OCI-LY3 (cell line): ENCODE results near the gene DNPH1.
A peak's percentile ranks its signal among the peaks of the same experiment; 100 is the strongest.

Source experiments
- H2AFZ ChIP-seq: fragments of 200-600, 300-600 bp; shearing (Covaris generic); 2 replicates; pipeline ENCODE4 v1.6.0; 2014; ENCODE audit warnings: antibody characterized with exemption, low read depth, low read length
- H3K27ac ChIP-seq: fragments of 200-600, 300-600 bp; sonication (generic); 2 replicates; pipeline ENCODE4 v1.5.1; 2014; ENCODE audit warnings: mild to moderate bottlenecking, low read length, moderate library complexity, mixed read lengths
- H3K27me3 ChIP-seq: fragments of 200-600, 300-600 bp; sonication (generic); 2 replicates; pipeline ENCODE4 v1.6.1; 2014; ENCODE audit warnings: low read depth, low read length, mixed read lengths
- H3K36me3 ChIP-seq: fragments of 200-600, 300-600 bp; sonication (generic); replicated peaks from 2 replicates; pipeline ENCODE3; 2014; ENCODE audit warnings: low read depth, low read length, mixed read lengths
- H3K4me1 ChIP-seq: fragments of 300-600, 200-600 bp; sonication (generic); 2 replicates; pipeline ENCODE4 v1.6.1; 2014; ENCODE audit warnings: low read length, mixed read lengths
- H3K4me2 ChIP-seq: fragments of 200-600, 300-600 bp; sonication (generic); 2 replicates; pipeline ENCODE4 v1.6.1; 2014; ENCODE audit warnings: low read length, mixed read lengths
- H3K4me3 ChIP-seq: fragments of 300-600, 200-600 bp; sonication (generic); 2 replicates; pipeline ENCODE4 v1.5.1; 2014; ENCODE audit warnings: antibody characterized with exemption, mild to moderate bottlenecking, low read length, moderate library complexity
- H3K79me2 ChIP-seq: fragments of 300-600, 200-600 bp; shearing (Covaris generic); 2 replicates; pipeline ENCODE4 v1.6.1; 2014; ENCODE audit warnings: mild to moderate bottlenecking, low read length, mixed read lengths
- H3K9ac ChIP-seq: fragments of 300-600, 200-600 bp; shearing (Covaris generic); 2 replicates; pipeline ENCODE4 v1.6.0; 2014; ENCODE audit warnings: mild to moderate bottlenecking, low read length, moderate library complexity
- H3K9me3 ChIP-seq: fragments of 200-600, 300-600 bp; shearing (Covaris generic); 2 replicates; pipeline ENCODE4 v1.6.1; 2014; ENCODE audit warnings: low read length, mixed read lengths; ENCODE audit not compliant: insufficient read depth
- H4K20me1 ChIP-seq: fragments of 200-600, 300-600 bp; sonication (generic); 2 replicates; pipeline ENCODE4 v1.6.1; 2016; ENCODE audit warnings: low read length, mixed read lengths; ENCODE audit not compliant: insufficient read depth
- EZH2phosphoT487 ChIP-seq: fragments of 200-600 bp; shearing (Covaris generic); IDR thresholded peaks from 2 replicates; pipeline ENCODE4 v1.6.1; 2018; ENCODE audit warnings: antibody characterized with exemption, mixed run types, low read depth
- TF ChIP-seq, protein P1 (sequence below): fragments of 200-600, 300-600 bp; sonication (generic); IDR thresholded peaks from 2 replicates; pipeline ENCODE4 v1.5.1; 2014; ENCODE audit warnings: antibody characterized with exemption, low read length, low read depth

DNPH1 gene

DNA sequence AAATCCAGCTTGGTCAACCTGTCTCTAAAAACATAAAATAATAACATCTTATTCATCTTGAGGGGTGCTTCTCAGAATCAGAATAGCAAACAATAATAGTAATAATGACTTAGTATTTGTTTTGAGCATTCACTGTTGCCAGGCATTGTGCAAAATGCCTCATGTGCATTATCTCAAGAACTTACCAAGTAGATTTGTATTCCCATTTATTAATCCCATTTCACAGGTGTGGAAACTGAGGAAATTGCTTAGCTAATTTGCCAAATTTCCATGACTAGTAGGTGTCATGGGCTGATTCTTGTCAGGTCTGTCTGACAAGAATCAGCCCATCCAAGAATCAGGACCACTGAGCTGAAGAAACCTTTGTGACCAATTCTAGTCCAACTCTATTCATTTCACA lies 19.5 kb upstream of the DNPH1 start:
- Histone ChIP-seq H3K4me2 (no peak overlapping the region), H3K27ac (no peak overlapping the region), H3K4me1 (peaks cover 32% of the 10 kb centered on the region), H4K20me1 (no peaks in the 10 kb centered on the region), H3K9me3 (no peaks in the 10 kb centered on the region), H3K9ac (no peak overlapping the region), H3K27me3 (peaks cover 27% of the 10 kb centered on the region), H2AFZ (no peak overlapping the region), H3K36me3 (no peaks in the 10 kb centered on the region), H3K4me3 (no peak overlapping the region), H3K79me2 (no peaks in the 10 kb centered on the region)
- TF ChIP-seq, protein P1, sequence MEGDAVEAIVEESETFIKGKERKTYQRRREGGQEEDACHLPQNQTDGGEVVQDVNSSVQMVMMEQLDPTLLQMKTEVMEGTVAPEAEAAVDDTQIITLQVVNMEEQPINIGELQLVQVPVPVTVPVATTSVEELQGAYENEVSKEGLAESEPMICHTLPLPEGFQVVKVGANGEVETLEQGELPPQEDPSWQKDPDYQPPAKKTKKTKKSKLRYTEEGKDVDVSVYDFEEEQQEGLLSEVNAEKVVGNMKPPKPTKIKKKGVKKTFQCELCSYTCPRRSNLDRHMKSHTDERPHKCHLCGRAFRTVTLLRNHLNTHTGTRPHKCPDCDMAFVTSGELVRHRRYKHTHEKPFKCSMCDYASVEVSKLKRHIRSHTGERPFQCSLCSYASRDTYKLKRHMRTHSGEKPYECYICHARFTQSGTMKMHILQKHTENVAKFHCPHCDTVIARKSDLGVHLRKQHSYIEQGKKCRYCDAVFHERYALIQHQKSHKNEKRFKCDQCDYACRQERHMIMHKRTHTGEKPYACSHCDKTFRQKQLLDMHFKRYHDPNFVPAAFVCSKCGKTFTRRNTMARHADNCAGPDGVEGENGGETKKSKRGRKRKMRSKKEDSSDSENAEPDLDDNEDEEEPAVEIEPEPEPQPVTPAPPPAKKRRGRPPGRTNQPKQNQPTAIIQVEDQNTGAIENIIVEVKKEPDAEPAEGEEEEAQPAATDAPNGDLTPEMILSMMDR, result no peak
- no peak for TF ChIP-seq EZH2phosphoT487

DNA sequence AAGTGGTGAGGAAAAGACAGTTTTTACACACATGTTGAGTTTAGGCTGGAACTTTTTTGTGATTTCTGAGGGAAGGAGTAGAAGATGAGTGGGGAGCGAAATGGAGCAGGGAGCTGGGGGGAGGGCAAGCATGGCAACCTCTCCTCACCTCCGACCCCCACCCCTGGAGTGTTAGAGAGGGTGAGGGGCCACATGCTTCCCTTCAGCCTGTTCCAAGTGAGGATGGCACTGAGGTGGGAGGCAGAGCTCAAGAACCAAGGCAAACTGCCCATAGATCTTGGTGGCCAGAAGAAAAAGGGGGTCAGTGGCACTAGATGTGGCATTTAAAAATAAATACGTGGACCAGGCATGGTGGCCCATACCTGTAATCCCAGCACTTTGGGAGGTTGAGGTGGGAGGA lies 18.8 kb upstream of the DNPH1 start:
- Histone ChIP-seq H3K9me3 (no peaks in the 10 kb centered on the region), H2AFZ (peak overlapping the region; percentile 89), H3K4me2 (peak overlapping the region; percentile 97), H3K9ac (peak overlapping the region; percentile 64), H3K4me1 (peaks cover 32% of the 10 kb centered on the region), H3K4me3 (peak overlapping the region; percentile 84), H3K36me3 (no peaks in the 10 kb centered on the region), H3K27ac (no peak overlapping the region), H3K79me2 (no peaks in the 10 kb centered on the region), H3K27me3 (peaks cover 27% of the 10 kb centered on the region), H4K20me1 (no peaks in the 10 kb centered on the region)
- TF ChIP-seq EZH2phosphoT487, result no peak
- TF ChIP-seq, protein P1, result no peak

DNA sequence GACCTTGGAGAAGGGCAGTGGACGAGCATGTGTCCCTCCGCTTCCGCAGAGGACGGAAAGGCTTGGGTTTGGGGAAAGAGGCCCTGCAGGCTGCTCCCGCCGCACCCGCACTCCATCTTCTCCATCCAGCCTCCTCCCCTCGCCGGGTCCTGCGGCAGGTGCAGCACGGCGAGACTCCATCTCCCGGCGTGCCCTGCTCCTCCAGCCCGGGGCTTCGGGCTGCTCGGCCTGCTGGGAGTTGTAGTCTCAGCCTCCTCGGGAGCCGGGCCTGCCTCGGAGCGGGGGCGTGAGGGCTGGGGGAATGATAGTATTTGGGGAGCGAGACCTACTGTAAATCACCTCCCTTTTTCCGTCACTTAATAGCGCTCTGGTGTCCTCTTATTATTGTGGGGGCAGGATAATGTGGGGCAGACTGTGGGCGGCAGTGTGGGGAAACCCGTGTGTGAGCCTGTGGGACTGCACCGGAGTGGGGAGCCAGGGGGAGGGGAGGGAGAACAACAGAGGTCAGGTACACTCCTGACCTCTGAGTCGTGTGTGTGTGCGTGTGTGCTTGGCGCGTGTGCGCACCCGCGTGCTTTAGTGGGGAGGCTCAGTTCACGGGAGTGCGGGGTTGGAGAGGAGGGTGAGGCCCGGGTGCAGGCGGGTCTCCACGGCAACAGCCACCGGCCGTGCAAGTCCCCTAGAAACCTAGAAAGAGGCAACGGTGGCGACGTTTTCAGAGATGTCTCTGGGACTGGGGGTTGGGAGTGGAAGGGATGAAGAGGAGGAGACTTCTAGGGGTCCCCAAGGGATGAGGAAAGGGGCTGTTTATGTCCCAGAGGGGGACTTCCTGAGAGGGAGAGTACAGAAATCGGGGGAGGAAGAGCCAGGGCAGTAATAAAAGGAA lies 18.1 kb upstream of the DNPH1 start:
- Histone ChIP-seq H3K4me1 (peaks cover 32% of the 10 kb centered on the region), H3K27me3 (peaks cover 27% of the 10 kb centered on the region), H3K36me3 (no peaks in the 10 kb centered on the region), H2AFZ (peak overlapping the region; percentile 89), H4K20me1 (no peaks in the 10 kb centered on the region), H3K79me2 (no peaks in the 10 kb centered on the region), H3K9ac (peak overlapping the region; percentile 64), H3K27ac (peak overlapping the region; percentile 14), H3K9me3 (no peaks in the 10 kb centered on the region), H3K4me2 (peak overlapping the region; percentile 97), H3K4me3 (peak overlapping the region; percentile 84)
- TF ChIP-seq EZH2phosphoT487, result no peak
- TF ChIP-seq, protein P1, result peak; percentile 24

DNA sequence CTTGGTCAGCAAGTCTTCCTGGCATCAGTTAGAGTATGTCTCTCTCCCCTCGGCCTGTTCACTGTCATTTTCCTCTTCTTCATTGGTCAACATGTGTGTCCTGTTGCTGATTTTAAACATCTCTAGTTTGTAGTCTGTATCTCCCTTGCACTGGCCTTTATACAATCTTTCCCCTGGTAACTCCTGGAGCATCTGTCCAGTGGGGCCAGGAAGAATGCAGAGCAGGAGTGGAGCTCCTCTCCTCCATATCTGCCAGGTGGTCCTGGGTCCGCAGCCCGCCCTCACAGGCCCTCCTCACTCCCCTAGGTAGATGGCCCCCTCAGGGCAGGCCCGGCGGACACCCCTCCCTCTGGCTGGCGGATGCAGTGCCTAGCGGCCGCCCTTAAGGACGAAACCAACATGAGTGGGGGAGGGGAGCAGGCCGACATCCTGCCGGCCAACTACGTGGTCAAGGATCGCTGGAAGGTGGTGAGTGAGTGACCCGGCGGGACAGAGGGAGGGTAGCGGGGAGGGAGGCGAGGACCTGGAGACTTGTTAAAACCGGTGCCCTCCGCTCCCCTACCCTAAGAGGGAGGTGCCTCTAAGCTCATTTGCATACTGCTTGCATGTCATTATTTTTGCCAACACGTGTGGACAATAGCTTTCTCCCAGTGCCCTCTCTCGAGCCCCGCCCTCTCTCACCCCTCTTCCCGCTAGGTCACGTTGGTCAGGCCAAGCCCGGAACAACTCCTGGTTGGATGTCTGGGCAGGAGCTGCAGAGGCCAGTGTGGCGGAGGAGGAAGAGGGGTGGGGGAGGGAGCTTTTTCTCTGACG lies 17.2 kb upstream of the DNPH1 start:
- peak overlapping the region; percentile 64 for H3K9ac ChIP-seq
- peak overlapping the region; percentile 89 for H2AFZ ChIP-seq
- TF ChIP-seq, protein P1, result no peak
- TF ChIP-seq EZH2phosphoT487, result no peak
- H3K4me2 ChIP-seq, result peak overlapping the region; percentile 97
- peak overlapping the region; percentile 84 for H3K4me3 ChIP-seq
- H3K79me2 ChIP-seq, result no peaks in the 10 kb centered on the region
- H3K36me3 ChIP-seq, result no peaks in the 10 kb centered on the region
- H4K20me1 ChIP-seq, result no peaks in the 10 kb centered on the region
- H3K27ac ChIP-seq, result peak overlapping the region; percentile 14
- H3K4me1 ChIP-seq, result peaks cover 32% of the 10 kb centered on the region
- H3K27me3 ChIP-seq, result peaks cover 27% of the 10 kb centered on the region
- no peaks in the 10 kb centered on the region for H3K9me3 ChIP-seq
